K562 (cell line): Measurements from ENCODE around the gene MKRN1. TPM values are rescaled to one million over a fixed set of nuclear protein-coding genes. Genes with fewer than 3 reads are reported as not detected.

Experiments
- ATF2 ChIP-seq: sonication (generic); formaldehyde crosslinking; IDR thresholded peaks from 2 replicates; pipeline ENCODE4 v1.8.1; 2022; ENCODE audit warnings: missing genetic modification reagents
- ATF4 ChIP-seq: fragments of 450-650 bp; formaldehyde crosslinking; IDR thresholded peaks from 2 replicates; pipeline ENCODE4 v1.4.0; 2022; ENCODE audit warnings: mild to moderate bottlenecking, moderate library complexity
- CREM ChIP-seq: IDR thresholded peaks from 2 replicates; pipeline ENCODE4 v1.6.1; 2014; ENCODE audit warnings: antibody characterized with exemption, low read depth
- E4F1 ChIP-seq: fragments of 250-450 bp; sonication (Bioruptor Pico); IDR thresholded peaks from 2 replicates; pipeline ENCODE4 v1.5.0; 2021; ENCODE audit warnings: mild to moderate bottlenecking, borderline replicate concordance
- KLF16 ChIP-seq: IDR thresholded peaks from 2 replicates; pipeline ENCODE4 v1.6.1; 2016; ENCODE audit warnings: antibody characterized with exemption
- MBD2 ChIP-seq: sonication (generic); IDR thresholded peaks from 2 replicates; pipeline ENCODE4 v1.6.1; 2016; ENCODE audit warnings: low read depth, borderline replicate concordance
- POLR2AphosphoS2 ChIP-seq: IDR thresholded peaks from 2 replicates; pipeline ENCODE4 v1.6.1; 2012; ENCODE audit warnings: low read length, improper control_type of control experiment
- PTBP1 ChIP-seq: fragments of 200-400 bp; formaldehyde crosslinking; IDR thresholded peaks from 2 replicates; pipeline ENCODE4 v1.6.1; 2017; ENCODE audit warnings: low read depth, low read length
- RBFOX2 ChIP-seq: fragments of 200-400 bp; formaldehyde crosslinking; IDR thresholded peaks from 2 replicates; pipeline ENCODE4 v1.6.1; 2017; ENCODE audit warnings: low read depth, mild to moderate bottlenecking, low read length, moderate library complexity
- SETDB1 ChIP-seq: IDR thresholded peaks from one replicate; pipeline ENCODE4 v1.6.1; 2012; ENCODE audit warnings: low read length, control low read depth, inconsistent platforms
- SMAD4 ChIP-seq: fragments of 250-450 bp; sonication (Bioruptor Pico); conservative IDR thresholded peaks from 2 replicates; pipeline ENCODE4 v1.8.0; 2021; ENCODE audit warnings: inconsistent platforms, mild to moderate bottlenecking, moderate library complexity
- ZNF143 ChIP-seq: sonication (generic); formaldehyde crosslinking; IDR thresholded peaks from 2 replicates; pipeline ENCODE4 v1.9.0; 2022; ENCODE audit warnings: mild to moderate bottlenecking, missing genetic modification reagents
- ZNF592 ChIP-seq: fragments of 450-650 bp; IDR thresholded peaks from 2 replicates; pipeline ENCODE4 v1.6.1; 2017; ENCODE audit warnings: antibody characterized with exemption, mild to moderate bottlenecking
- ZNF717 ChIP-seq: fragments of 250-450 bp; sonication (Bioruptor Pico); IDR thresholded peaks from 2 replicates; pipeline ENCODE4 v1.5.0; 2021
- polyA plus RNA-seq, 8 experiments: library from polyadenylated mRNA; depleted of rRNA in 4 of 8; stranded (reverse) in 5 of 8; unstranded in 3 of 8; fragments of >200 nt; fragmentation: Nextera tagmentation in 2 of 8; fragmentation: Illumina TruSeq in 1 of 8; extraction: Ambion mirVana in 2 of 8; extraction: Trizol in 1 of 8; gene quantifications; 2 replicates each; pipeline versions ENCODE4 v1.2.1 to v1.2.3, GENCODE V29; 2011 to 2014; ENCODE audit warnings: inconsistent platforms in 1 of 8, missing spikeins in 1 of 8
- total RNA-seq, 7 experiments: library from RNA; depleted of rRNA in 6 of 7; stranded (reverse); fragments of >200 nt in 6 of 7; fragmentation: Illumina TruSeq in 2 of 7; extraction: Trizol in 2 of 7; gene quantifications; 2 replicates each; pipeline versions ENCODE4 v1.2.1 to v1.2.3, GENCODE V29; 2011 to 2021; ENCODE audit warnings: low replicate concordance in 1 of 7
- TF ChIP-seq, protein P1 (sequence below), 2 experiments: fragments of 450-650 bp in 1 of 2; IDR thresholded peaks; 2 replicates each; pipeline ENCODE4 v1.6.1; 2011 to 2017; ENCODE audit warnings: low read depth in 2 of 2, antibody characterized with exemption in 1 of 2, borderline replicate concordance in 1 of 2, low read length in 1 of 2, mild to moderate bottlenecking in 1 of 2, mixed read lengths in 1 of 2; ENCODE audit not compliant: control insufficient read depth in 1 of 2

Gene MKRN1
- total and polyA plus RNA-seq, 9 of the 15 experiments (the other 6 are each of a cell fraction or from before 2014, with no cell fraction given) = 30.5 to 90.3 (median 76.0) TPM

GRCh38 chr7:140479062-140479738 is at the start of gene MKRN1 (continued):
- TF ChIP-seq POLR2AphosphoS2 (peak; percentile 66; the same call in 1 of the 2 replicates), E4F1 (CRISPR knock-in tag) (no peak), ZNF717 (no peak), KLF16 (no peak; the same call in 1 of the 2 replicates), SETDB1 (peak; percentile 95), SMAD4 (CRISPR knock-in tag) (peak; percentile 72), MBD2 (peak; percentile 84; the same call in 1 of the 2 replicates), CREM (peak; percentile 92), RBFOX2 (peak; percentile 97), ZNF143 (CRISPR knock-in tag) (no peak), ZNF592 (no peak), ATF2 (CRISPR knock-in tag) (peak; percentile 21; the same call in 1 of the 2 replicates), ATF4 (CRISPR knock-in tag) (0 out of 2 replicates have a peak, but pooled peaks have one; percentile 20), PTBP1 (no peak)
- TF ChIP-seq, protein P1, sequence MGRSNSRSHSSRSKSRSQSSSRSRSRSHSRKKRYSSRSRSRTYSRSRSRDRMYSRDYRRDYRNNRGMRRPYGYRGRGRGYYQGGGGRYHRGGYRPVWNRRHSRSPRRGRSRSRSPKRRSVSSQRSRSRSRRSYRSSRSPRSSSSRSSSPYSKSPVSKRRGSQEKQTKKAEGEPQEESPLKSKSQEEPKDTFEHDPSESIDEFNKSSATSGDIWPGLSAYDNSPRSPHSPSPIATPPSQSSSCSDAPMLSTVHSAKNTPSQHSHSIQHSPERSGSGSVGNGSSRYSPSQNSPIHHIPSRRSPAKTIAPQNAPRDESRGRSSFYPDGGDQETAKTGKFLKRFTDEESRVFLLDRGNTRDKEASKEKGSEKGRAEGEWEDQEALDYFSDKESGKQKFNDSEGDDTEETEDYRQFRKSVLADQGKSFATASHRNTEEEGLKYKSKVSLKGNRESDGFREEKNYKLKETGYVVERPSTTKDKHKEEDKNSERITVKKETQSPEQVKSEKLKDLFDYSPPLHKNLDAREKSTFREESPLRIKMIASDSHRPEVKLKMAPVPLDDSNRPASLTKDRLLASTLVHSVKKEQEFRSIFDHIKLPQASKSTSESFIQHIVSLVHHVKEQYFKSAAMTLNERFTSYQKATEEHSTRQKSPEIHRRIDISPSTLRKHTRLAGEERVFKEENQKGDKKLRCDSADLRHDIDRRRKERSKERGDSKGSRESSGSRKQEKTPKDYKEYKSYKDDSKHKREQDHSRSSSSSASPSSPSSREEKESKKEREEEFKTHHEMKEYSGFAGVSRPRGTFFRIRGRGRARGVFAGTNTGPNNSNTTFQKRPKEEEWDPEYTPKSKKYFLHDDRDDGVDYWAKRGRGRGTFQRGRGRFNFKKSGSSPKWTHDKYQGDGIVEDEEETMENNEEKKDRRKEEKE (IDR thresholded peaks at IDR 0.05; ENCODE audit: borderline replicate concordance in 1 of 2, control insufficient read depth in 1 of 2, low read depth in 2 of 2, low read length in 1 of 2) = peak in 1 of 2 experiments; percentile 85; a peak in 2 of 4 replicates
